Occipital lobe (tissue), 2 donors: ENCODE measurements around the gene ADAM10. TPM values are rescaled to one million over a fixed set of nuclear protein-coding genes. Genes with fewer than 3 reads are reported as not detected.
"Not testable (repeated sequence)": the region's sequence is repeated elsewhere in the genome, so short reads cannot be mapped to it uniquely, and the experiment has no call there.

Experiments
- DNase-seq: peaks from one replicate; lab custom pipeline; 2025; lab: John Stamatoyannopoulos, UW
- total RNA-seq: library from RNA; depleted of rRNA; stranded (reverse); fragments of >200 nt; gene quantifications from one replicate; pipeline ENCODE4 v1.2.3, GENCODE V29; 2014

The ADAM10 gene, protein sequence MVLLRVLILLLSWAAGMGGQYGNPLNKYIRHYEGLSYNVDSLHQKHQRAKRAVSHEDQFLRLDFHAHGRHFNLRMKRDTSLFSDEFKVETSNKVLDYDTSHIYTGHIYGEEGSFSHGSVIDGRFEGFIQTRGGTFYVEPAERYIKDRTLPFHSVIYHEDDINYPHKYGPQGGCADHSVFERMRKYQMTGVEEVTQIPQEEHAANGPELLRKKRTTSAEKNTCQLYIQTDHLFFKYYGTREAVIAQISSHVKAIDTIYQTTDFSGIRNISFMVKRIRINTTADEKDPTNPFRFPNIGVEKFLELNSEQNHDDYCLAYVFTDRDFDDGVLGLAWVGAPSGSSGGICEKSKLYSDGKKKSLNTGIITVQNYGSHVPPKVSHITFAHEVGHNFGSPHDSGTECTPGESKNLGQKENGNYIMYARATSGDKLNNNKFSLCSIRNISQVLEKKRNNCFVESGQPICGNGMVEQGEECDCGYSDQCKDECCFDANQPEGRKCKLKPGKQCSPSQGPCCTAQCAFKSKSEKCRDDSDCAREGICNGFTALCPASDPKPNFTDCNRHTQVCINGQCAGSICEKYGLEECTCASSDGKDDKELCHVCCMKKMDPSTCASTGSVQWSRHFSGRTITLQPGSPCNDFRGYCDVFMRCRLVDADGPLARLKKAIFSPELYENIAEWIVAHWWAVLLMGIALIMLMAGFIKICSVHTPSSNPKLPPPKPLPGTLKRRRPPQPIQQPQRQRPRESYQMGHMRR
- total RNA-seq, result 127 TPM

DNA sequence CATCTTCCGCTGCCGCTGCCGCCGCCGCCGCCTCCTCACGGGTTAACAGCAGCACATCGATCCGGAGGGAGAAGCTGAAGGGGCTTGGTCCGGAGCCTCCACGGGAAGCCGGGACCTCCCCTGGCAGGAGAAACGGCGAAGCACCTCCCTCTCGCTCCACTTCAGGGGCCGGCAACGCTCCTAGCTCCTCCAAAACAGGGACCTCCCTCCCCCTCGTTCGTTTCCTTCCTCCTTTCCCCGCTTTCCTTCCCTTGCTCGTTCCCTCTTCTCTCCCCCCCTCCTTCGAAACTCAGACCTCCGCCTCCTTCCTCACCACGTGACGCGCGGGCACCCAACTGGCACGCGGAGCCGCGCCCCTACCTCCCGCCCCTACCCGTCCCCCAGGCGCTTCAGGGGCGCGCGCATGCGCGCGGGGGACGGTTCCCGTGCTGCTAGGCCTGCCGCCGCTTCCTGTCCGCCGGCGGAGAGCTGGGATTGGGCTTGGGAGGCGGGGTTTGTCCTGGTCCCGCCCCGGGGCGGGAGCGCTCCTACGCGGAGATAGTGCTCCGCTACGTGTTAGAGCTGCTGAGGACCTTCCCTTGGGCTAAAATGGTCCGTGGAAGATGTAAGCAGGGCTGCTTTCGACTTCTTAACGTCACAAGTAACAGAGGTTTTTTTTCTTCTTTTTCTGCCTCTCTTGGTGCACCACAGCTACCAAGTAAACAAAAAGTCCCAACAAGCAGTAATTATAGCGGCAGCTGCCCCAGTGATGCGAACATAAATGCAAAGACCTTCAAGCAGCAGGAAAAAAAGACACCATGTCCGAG is at the start of gene ADAM10:
ADAM10 (minus strand) TSS at position 176 of the 806 bp plus-strand sequence; CDS start at position 3, 173 bp downstream.
- DNase-seq, result peak; percentile 98

DNA sequence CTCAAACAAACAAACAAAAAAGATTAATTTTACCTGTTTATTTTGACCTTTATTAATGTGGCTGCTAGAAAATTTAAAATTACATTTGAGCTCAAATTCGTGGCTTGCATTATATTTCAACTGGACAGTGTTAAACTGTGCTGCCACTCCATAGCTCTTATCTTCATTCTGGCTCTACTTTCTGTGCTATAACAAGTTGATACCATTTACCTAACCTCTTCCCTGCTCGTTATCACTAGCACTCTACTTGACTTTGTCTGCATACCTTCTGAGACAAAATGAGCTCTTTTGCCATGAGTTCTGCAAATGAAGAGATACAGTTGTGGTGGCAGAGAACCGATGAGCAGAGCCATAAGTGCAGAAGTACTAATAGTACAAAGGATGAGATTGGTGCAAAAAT is 48.0 kb upstream of the ADAM10 start:
- no peak for DNase-seq

DNA sequence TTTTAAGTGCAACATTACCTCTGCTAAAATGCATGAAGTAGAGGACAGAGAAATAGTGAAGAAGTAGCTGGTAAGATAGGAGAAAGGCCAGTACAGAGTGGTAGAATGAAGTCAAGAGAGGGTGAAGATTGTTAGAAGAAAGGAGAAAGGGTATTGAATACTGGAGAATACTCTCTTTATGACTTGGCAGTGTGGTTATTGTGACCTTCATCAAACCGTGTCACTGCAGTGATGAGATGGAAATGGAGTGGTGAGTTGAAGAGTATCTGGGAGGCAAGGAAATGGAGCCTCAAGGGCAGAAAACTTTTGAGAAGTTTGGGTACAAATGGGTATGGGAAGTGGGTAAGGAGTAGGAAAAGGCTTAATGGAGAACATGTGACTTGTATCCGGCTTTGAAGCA is 46.3 kb upstream of the ADAM10 start:
- no peak for DNase-seq

DNA sequence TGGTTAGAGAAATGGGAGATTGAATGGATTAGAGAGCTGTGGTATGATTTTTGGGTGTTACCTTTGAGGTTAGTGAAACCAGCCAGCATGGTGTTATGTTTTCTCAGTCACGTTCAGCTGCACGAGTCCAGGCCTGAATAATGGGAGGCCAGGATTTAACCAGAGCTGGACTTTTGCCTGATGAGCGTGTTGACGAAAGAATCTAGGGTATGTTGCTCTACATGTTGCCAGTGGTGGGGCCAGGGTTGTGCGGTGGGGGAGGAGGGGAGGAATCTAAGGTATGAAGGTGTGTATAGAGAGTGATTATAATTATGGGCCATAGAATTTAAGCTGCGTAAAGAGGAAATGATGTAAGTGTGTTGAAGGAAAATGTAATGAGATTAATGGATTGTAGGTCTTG is 44.4 kb upstream of the ADAM10 start:
- DNase-seq, result no peak

DNA sequence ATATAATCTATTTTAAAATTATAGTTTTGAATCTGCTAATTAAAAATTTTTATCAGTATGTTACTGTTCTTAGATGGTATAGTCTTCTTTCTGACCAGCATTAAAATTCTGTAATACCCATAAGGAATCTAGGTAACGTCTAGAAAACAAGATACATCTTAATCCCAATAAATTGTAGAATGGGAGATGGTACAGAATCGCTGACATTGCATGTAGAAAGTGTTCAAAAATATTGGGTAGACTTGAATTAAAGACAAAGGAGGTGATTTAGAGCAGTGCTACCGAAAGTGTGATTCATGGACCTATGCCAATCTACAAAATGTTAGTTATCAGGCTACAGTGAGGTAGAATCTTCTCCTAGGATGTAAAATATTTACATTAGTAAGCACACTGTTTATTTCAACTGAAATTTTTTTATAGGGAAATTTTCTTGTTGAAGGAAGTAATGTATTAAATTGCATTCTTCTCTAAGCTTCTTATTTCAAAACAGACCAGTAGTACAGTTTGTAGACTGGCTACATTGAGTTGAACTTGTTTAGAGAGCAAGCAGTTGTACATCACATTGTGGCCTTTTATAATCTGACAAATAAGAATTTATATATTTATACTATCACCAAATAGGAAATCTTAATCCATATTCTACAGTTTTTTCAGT is 38.7 kb upstream of the ADAM10 start:
- DNase-seq, result no peak

DNA sequence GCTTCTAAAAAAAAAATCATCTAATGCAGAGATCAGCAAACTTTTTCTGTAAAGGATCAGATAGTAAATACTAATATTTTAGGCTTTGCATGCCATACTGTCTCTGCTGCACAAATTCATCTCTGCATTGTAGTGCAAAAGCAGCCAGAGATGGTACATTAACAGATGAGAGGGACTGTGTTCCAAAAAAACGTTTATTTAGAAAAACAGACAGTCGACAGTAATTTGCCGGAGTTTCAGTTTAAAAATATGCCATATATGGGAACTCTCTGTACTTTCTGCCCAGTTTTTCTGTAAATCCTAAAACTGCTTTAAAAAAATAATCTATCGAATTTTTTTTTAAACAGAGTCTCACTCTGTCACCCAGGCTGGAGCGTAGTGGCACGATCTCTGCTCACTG is 35.8 kb upstream of the ADAM10 start:
- DNase-seq, result no peak

DNA sequence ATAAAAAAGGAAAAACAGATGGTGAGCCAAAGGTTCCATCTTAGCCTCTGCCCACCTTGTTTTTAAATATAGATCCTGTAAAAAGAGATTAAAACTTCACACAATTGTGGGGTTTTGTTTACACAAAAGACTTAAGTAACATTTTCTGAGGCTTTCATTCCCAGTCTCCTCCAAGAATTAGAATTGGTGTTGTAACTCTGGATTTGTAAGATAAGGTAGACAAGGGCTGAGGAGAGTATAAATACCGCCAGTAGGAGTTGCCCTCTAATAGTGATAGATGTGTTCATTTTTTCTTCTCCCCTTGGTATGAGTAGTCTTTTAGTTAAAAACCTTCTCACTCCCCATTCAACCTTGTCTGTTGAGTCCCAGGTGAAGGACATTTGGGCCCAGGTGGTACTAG is 30.0 kb upstream of the ADAM10 start:
- DNase-seq, result no peak

DNA sequence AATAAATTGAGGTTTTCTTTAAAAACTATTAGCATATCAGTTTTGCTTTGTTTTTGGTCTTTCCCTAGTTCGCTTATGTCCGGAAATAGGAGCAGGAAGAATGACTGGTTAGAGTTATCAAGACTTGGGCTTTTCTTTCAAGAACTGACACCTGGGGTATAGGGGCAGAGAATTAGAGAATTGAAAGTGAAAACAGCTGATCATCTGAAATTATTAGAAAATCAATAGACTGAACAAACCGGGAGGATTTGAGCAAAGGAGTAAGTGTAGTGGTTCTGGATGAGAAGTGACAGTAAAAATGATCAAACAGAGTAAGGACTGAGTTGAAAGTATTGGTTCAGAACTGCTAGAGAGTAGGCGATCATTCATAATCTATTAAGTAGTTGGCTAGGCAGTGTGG is 27.6 kb upstream of the ADAM10 start:
- no peak for DNase-seq

DNA sequence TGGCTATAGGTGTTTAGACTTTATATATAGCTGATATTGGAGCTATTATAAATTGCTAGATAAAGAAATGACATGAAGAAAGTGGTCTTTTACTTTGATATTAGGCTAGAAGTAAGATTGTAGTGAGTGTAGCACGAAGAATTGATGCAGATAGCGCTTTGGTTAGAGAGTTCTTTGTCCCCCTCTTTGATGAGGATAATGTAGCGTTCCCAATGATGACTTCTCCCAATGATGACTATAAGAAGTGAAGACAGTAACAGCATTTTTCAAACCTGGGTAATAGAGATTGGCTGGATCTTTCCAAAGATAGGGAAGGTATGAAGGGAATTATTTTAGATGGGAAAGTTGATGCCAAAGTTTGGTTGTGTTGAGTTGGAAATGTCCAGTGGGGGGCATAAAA is 25.9 kb upstream of the ADAM10 start:
- no peak for DNase-seq

DNA sequence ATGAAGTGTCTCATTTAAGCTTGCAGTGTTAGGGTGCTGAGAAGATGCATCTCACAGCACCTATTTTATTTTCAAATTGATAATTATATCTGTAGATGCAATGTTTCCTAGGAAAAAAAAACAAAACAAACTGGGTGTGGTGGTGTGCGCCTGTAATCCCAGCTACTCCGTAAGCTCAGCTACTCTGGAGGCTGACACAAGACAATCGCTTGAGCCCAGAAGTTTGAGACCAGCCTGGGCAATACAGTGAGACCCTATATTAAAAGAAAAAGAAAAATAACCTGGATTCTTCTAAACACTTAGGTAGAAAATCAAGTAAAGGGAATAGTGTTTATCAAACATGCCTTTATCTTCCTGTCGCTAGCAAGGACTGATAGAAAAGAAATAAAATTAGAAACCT is 23.5 kb upstream of the ADAM10 start:
- no peak for DNase-seq

DNA sequence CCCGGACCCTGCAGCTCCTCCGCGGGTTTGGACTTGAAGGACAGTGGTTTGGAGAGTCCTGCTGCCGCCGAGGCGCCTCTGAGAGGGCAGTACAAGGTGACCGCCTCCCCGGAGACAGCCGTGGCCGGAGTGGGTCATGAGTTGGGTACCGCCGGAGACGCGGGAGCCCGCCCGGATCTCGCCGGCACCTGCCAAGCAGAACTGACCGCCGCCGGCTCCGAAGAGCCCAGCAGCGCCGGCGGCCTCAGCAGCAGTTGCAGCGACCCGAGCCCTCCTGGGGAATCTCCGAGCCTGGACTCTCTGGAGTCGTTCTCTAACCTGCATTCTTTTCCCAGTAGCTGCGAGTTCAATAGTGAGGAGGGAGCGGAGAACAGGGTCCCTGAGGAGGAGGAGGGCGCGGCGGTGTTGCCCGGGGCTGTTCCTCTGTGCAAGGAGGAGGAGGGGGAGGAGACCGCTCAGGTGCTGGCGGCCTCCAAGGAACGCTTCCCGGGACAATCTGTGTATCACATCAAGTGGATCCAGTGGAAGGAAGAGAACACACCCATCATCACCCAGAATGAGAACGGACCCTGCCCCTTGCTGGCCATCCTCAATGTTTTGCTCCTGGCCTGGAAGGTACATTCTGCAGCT is 22.2 kb upstream of the ADAM10 start:
- DNase-seq, result peak; percentile 68

DNA sequence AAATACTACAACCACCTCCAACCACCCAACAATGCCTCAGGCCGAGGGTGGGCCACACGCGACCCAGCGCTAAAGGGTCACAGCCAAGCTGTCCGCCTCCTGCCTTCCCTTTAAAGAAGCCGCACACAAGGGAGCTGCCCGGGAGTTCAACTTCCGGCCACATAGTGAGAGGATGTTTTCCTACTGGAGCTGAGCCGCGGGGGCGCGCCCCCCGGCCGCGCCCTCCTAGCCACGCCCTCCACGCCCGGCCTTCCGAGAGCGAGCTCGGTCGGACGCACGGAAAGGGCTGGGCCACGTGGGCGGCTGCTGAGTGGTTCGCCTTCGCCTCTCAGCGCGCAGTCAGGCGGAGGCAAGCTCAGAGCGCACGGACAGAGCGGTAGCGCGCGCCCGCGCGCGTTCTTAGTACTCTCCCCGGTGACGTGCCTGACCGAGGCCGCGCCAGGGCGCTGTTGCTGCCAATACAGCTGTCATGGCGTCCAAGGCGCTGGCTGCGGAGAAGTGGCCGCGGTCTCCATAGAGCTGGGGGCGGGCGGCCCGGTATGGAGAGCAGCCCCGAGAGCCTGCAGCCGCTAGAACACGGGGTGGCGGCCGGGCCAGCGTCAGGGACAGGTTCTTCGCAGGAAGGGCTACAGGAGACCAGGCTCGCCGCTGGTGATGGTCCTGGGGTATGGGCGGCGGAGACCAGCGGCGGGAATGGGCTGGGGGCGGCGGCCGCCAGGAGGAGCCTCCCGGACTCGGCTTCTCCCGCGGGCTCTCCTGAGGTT is 21.5 kb upstream of the ADAM10 start, which contains the start of gene MINDY2:
MINDY2 (plus strand) TSS at position 446 of the 764 bp plus-strand sequence; CDS start at position 540, 94 bp downstream.
- peak; percentile 97 for DNase-seq

DNA sequence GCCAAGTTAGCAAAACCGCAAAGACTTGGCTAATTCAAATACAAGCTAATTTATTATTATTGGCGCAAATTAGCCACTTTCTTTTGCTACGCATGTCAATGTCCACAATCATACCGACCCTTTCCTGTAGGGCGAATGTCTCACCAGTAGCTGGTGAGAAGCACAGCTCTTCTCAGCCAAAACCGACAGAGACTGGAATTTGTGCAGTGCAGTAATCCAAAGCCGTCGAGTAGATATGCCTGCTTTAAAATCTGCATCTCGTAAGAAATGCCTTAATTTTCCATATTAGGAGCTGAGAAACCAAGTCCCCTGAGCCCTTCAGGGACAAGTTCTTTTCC is 21.0 kb upstream of the ADAM10 start:
- no peak for DNase-seq

DNA sequence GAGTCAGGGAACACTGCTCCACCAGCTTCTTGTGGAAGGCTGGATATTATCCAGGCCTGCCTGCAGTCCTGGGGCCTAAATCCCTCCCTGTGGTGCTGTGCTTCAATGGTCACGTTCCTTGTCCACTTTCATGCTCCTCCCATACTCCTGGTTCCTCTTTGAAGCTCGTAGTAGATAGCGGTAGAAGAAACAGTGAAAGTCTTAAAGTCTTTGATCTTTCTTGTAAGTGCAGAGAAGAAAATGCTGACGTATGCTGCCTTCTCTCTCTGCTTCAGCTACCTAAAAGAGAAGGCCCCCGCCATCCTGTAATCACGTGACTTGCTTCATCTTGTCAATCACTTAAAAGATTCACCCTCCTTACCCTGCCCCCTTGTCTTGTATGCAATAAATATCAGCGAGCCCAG is 19.1 kb upstream of the ADAM10 start:
- DNase-seq, result not testable (repeated sequence)

DNA sequence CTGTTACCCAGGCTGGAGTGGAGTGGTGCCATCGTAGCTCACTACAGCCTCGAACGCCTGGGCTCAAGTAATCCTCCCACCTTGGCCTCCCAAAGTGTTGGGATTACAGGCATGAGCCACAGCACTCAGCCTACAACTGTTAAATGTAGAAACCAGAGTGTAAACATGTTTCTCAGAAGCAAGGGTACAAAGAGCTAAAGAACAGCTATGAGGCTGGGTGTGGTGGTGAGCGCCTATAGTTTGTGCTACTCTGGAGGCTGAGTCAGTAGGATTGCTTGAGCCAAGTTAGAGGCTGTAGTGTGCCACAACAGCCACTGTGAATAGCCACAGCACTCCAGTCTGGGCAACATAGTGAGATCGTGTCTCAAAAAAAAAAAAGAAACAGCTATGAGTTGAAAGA is 16.8 kb upstream of the ADAM10 start:
- no peak for DNase-seq

DNA sequence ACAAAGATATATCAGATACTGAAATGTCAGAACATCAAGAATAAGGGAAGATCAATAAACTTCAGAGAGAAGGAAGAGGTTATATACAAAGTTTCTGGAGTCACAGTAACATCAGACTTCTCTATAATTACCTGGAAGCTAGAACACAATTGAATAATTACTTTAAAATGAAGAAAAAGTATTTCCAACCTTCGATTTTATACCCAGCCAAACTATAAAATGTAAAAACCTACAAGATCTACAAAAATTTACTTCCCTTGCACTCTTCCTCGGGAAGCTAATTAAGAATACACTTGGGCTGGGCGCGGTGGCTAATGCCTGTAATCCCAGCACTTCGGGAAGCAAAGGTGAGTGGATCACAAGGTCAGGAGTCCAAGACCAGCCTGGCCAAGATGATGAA is 15.0 kb upstream of the ADAM10 start:
- no peak for DNase-seq

DNA sequence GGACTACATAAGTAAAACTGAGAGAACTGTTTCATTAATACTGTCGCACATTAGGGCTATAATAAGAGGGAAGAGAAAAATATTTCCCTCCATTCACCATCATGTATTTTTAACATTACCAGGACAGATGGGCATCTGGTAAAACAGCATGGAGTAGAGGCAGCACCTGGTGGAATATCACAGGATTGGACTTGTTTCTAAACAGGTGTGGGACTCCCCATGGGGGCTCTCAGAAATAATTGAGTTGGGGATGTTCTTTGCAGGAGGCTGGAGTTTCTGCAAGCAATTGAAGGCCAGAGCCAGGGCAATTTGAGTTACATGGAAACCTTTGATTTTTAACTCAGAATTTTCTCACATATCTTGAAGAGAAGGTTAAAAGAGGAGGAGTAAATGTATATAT is 13.2 kb upstream of the ADAM10 start:
- no peak for DNase-seq

DNA sequence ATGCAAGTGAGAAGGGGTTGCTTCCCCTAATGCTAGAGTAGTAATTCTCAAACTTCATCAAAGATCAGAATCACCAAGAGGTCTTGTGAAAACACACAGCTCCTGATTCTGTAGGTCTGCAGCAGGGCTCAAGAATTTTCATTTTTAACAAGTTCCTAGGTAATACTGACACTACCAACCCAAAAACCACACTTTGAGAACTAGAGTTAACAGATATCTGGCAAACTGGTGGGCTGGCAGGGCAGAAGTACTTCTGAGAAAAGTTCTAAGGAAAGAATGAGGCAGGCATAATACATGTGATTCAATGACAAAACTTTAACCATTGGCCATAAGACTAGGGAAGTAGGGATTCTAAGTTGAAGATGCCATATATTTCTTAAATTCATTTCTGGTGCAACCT is 12.8 kb upstream of the ADAM10 start:
- DNase-seq, result no peak

DNA sequence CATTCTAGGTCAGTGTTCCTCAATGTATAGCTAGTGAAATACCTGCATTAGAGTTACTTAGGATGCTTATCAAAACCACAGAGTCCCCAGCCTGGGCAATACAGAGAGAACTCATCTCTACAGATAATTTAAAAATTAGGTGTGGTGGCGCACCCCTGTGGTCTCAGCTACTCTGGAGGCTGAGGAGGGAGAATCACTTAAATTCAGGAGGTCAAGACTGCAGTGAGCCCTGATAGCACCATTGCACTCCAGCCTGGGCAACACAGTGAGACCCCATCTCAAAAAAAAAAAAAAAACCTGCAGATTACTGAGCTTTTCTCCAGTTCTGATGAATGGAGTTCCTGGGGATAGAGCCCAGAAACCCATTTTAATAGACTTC is 11.5 kb upstream of the ADAM10 start:
- no peak for DNase-seq

DNA sequence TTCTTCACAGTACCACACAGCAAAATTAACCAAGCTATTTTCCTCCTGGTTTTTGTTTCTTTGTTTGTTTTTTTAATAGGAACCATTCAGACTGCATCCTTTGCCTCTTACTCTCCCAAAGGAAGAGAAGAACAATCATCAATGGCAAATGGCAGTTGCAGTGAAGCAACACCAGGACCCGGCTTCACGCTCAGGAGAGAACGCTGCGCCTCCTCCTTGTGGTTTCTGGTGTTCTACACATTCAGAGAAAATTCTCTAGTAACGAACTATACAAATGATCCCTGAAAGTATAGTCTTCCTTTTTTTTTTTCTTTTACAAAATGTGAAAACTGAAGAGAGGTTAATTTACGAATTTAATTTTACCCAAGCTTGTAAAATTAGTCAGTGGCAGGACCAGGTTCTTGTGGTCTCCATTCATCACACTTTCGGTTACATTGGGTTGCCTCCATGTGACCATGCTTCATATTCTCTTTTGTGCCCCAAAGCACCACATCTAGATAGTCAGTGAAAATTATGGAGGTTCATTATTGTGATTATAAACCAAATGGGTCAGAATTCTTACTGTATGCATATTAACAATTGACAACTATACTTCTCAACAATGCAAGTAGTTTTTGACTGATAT is 11.0 kb upstream of the ADAM10 start:
- DNase-seq, result no peak
